Liver (tissue), 3 donors: ENCODE data around the gene ELOVL2.

Experiments used
- ATF3 ChIP-seq: IDR thresholded peaks from 2 replicates; pipeline ENCODE4 v1.6.1; 2016; ENCODE audit warnings: antibody characterized with exemption
- CTCF ChIP-seq: fragments of 150-350 bp; IDR thresholded peaks from 2 replicates; pipeline ENCODE4 v1.5.1; 2017; ENCODE audit warnings: improper control_type of control experiment, low read depth, low read length; ENCODE audit not compliant: missing input control
- FOXA1 ChIP-seq: IDR thresholded peaks from 2 replicates; pipeline ENCODE4 v1.6.1; 2016; ENCODE audit warnings: antibody characterized with exemption
- FOXA2 ChIP-seq: IDR thresholded peaks from 2 replicates; pipeline ENCODE4 v1.6.1; 2016; ENCODE audit warnings: antibody characterized with exemption
- GABPA ChIP-seq, 2 donors: IDR thresholded peaks in 1 of 2; conservative IDR thresholded peaks in 1 of 2; 2 replicates each; pipeline ENCODE4 v1.6.1; 2016; ENCODE audit warnings: antibody characterized with exemption in 2 of 2, mild to moderate bottlenecking in 1 of 2, moderate library complexity in 1 of 2
- JUND ChIP-seq, 2 donors: IDR thresholded peaks; 2 replicates each; pipeline ENCODE4 v1.6.1; 2016; ENCODE audit warnings: antibody characterized with exemption in 2 of 2
- MAX ChIP-seq: IDR thresholded peaks from 2 replicates; pipeline ENCODE4 v1.6.1; 2016; ENCODE audit warnings: antibody characterized with exemption
- RAD21 ChIP-seq, 2 donors: IDR thresholded peaks; 2 replicates each; pipeline ENCODE4 v1.6.1; 2016; ENCODE audit warnings: antibody characterized with exemption in 2 of 2, mild to moderate bottlenecking in 2 of 2
- REST ChIP-seq: IDR thresholded peaks from 2 replicates; pipeline ENCODE4 v1.6.1; 2016; ENCODE audit warnings: antibody characterized with exemption, mild to moderate bottlenecking
- SP1 ChIP-seq: IDR thresholded peaks from 2 replicates; pipeline ENCODE4 v1.6.1; 2018; ENCODE audit warnings: antibody characterized with exemption, mild to moderate bottlenecking
- TAF1 ChIP-seq: conservative IDR thresholded peaks from 2 replicates; pipeline ENCODE4 v1.6.1; 2016; ENCODE audit warnings: antibody characterized with exemption, mild to moderate bottlenecking
- TF ChIP-seq, protein P1 (sequence below): IDR thresholded peaks from 2 replicates; pipeline ENCODE4 v1.6.1; 2016; ENCODE audit warnings: antibody characterized with exemption
- donor health status: healthy.
- donor health status: healthy.

DNA sequence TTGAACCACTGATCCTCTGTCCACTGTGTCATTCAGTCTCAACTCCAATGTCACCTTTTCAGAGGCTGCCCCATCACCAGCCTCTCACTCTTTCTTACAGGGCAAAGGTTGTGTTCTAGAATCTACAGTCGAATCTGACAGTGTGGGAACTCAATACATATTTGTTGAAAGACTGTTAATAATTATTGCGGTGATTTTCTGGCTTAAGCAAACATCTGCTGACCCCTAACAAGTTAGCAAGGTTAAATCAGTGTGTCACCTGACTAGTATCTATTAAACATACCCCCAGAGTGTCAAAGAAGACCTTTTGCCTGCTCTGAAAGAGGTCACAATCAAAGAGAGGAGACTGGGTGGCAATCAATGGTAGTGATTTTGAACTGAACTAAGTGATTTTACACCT, 41.9 kb downstream of the ELOVL2 start:
- TF ChIP-seq CTCF (no peak), SP1 (no peak), TAF1 (no peak), FOXA2 (no peak), REST (no peak), FOXA1 (no peak), GABPA (IDR thresholded peaks at IDR 0.05 in 1 of 2, conservative IDR thresholded peaks at IDR 0.05 in 1 of 2) (no peak), RAD21 (IDR thresholded peaks at IDR 0.05) (no peak), ATF3 (no peak), JUND (IDR thresholded peaks at IDR 0.05) (no peak), MAX (no peak)
- TF ChIP-seq, protein P1, sequence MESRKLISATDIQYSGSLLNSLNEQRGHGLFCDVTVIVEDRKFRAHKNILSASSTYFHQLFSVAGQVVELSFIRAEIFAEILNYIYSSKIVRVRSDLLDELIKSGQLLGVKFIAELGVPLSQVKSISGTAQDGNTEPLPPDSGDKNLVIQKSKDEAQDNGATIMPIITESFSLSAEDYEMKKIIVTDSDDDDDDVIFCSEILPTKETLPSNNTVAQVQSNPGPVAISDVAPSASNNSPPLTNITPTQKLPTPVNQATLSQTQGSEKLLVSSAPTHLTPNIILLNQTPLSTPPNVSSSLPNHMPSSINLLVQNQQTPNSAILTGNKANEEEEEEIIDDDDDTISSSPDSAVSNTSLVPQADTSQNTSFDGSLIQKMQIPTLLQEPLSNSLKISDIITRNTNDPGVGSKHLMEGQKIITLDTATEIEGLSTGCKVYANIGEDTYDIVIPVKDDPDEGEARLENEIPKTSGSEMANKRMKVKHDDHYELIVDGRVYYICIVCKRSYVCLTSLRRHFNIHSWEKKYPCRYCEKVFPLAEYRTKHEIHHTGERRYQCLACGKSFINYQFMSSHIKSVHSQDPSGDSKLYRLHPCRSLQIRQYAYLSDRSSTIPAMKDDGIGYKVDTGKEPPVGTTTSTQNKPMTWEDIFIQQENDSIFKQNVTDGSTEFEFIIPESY, result no peak
